Left lung (tissue), 10 donors: ENCODE results near the gene CD55. TPM values are rescaled to one million over a fixed set of nuclear protein-coding genes. Genes with fewer than 3 reads are reported as not detected.
"Not testable (repeated sequence)": the region's sequence is repeated elsewhere in the genome, so short reads cannot be mapped to it uniquely, and the experiment has no call there.

ENCODE experiments used
- ATAC-seq: fragments of 200-7000 bp; cut with Tn5 transposase; one replicate; pipeline ENCODE4 v1.9.1; 2020; ENCODE audit warnings: moderate library complexity
- DNase-seq, 4 donors: peaks; one replicate each; pipeline ENCODE4 v3.0.0-alpha.2; 2013 to 2020
- H3K27ac ChIP-seq, 2 donors: fragments of 200-600 bp; sonication (generic) in 1 of 2; one replicate each; pipeline versions ENCODE4 v1.5.0 to v1.8.0; 2020 to 2021
- H3K27me3 ChIP-seq, 2 donors: fragments of 200-600 bp; sonication (generic) in 1 of 2; one replicate each; pipeline versions ENCODE4 v1.5.0 to v1.8.0; 2020 to 2021
- H3K36me3 ChIP-seq, 2 donors: fragments of 200-600 bp; sonication (generic) in 1 of 2; one replicate each; pipeline versions ENCODE4 v1.5.0 to v1.8.0; 2020 to 2021
- H3K4me1 ChIP-seq, 2 donors: fragments of 200-600 bp; one replicate each; pipeline ENCODE4 v1.8.0; 2021
- H3K4me3 ChIP-seq, 2 donors: fragments of 200-600 bp; sonication (generic) in 1 of 2; one replicate each; pipeline versions ENCODE4 v1.5.0 to v1.8.0; 2020 to 2021; ENCODE audit warnings: mild to moderate bottlenecking in 1 of 2
- H3K9me3 ChIP-seq, 2 donors: fragments of 200-600 bp; sonication (generic) in 1 of 2; one replicate each; pipeline versions ENCODE4 v1.5.0 to v1.8.0; 2020 to 2021
- intact Hi-C, 2 donors: fragments of 100-400 bp; cut with DNase I; formaldehyde crosslinking; loops; one replicate each; pipeline versions ENCODE4 v1.11.2 to v1.14.2; 2022
- polyA plus RNA-seq, 6 donors: library from polyadenylated mRNA; unstranded; fragments of 120-200 nt; gene quantifications; one replicate each; pipeline ENCODE4 v1.2.1, GENCODE V29; 2013; ENCODE audit not compliant: insufficient read length in 6 of 6
- total RNA-seq, 2 donors: library from RNA; stranded (reverse); fragmentation: NEBNext Ultra II Directional; extraction: Animal tissue kit (Norgen Biotek cat#: 25700); gene quantifications; one replicate each; pipeline ENCODE4 v1.2.1, GENCODE V29; 2021
- TF ChIP-seq, protein P1 (sequence below), 2 donors: fragments of 200-600 bp; sonication (generic) in 1 of 2; IDR thresholded peaks; one replicate each; pipeline versions ENCODE4 v1.5.0 to v1.8.0; 2021; ENCODE audit warnings: antibody characterized with exemption in 2 of 2
- donor health status: DM: no; HTN: yes; CAD: no.
- donor health status: DM: no; HTN: no; CAD: no.

CD55 gene
- total and polyA plus RNA-seq, 8 donors, result 53.9 to 593 (median 72.2) TPM

DNA sequence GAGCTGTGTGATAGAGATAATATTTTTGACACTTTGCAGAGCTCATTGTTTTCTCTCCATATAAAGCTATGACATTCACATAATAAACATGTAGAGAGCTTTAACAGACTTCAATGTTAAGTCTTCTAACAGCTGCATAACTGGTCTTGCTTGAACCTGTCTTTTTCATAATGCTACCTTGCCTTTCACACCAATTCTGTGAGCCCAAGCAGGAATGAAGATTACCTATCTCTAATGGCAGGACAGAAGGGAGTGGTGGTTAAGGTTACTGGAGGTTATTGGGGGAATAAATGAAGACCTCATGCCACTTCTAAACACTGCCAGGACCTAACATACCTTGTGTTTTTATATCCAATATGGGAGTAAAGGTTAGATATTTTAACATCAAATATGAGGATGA is 2.3 kb upstream of the CD55 start:
- H3K27ac ChIP-seq, result peak overlapping the region in 1 of 2 donors; percentile 98
- ATAC-seq, result no peak

DNA sequence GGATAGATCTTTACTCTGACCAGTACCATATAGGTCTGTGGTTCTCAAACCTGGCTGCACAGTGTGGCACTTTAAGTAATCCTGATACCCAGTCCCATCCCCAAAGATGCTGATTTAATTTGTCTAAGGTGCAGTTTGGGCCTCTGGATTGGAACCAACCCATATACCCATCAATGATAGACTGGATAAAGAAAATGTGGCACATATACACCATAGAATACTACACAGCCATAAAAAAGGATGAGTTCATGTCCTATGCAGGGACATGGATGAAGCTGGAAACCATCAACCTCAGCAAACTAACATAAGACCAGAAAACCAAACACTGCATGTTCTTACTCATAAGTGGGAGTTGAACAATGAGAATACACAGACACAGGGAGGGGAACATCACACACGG is 1.4 kb upstream of the CD55 start:
- H3K4me1 ChIP-seq, result peaks cover 8 to 81% of the 10 kb centered on the region in 2 donors
- H3K27ac ChIP-seq, result peak overlapping the region in 1 of 2 donors; percentile 98
- H3K9me3 ChIP-seq, ATAC-seq, H3K27me3 ChIP-seq, intact Hi-C loops, H3K4me3 ChIP-seq, DNase-seq: not testable (repeated sequence)
- H3K36me3 ChIP-seq, result peaks cover 0 to 14% of the 10 kb centered on the region in 2 donors

More for the DNA sequence above, 2.3 kb upstream of the CD55 start:
- TF ChIP-seq, protein P1, sequence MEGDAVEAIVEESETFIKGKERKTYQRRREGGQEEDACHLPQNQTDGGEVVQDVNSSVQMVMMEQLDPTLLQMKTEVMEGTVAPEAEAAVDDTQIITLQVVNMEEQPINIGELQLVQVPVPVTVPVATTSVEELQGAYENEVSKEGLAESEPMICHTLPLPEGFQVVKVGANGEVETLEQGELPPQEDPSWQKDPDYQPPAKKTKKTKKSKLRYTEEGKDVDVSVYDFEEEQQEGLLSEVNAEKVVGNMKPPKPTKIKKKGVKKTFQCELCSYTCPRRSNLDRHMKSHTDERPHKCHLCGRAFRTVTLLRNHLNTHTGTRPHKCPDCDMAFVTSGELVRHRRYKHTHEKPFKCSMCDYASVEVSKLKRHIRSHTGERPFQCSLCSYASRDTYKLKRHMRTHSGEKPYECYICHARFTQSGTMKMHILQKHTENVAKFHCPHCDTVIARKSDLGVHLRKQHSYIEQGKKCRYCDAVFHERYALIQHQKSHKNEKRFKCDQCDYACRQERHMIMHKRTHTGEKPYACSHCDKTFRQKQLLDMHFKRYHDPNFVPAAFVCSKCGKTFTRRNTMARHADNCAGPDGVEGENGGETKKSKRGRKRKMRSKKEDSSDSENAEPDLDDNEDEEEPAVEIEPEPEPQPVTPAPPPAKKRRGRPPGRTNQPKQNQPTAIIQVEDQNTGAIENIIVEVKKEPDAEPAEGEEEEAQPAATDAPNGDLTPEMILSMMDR (IDR thresholded peaks at IDR 0.05), result no peak
- intact Hi-C loops, result no loop called here
- Histone ChIP-seq H3K36me3 (peaks cover 0 to 7% of the 10 kb centered on the region in 2 donors), H3K9me3 (no peaks in the 10 kb centered on the region), H3K4me3 (no peak overlapping the region), H3K27me3 (no peaks in the 10 kb centered on the region), H3K4me1 (peaks cover 8 to 72% of the 10 kb centered on the region in 2 donors)
- DNase-seq, result no peak

DNA sequence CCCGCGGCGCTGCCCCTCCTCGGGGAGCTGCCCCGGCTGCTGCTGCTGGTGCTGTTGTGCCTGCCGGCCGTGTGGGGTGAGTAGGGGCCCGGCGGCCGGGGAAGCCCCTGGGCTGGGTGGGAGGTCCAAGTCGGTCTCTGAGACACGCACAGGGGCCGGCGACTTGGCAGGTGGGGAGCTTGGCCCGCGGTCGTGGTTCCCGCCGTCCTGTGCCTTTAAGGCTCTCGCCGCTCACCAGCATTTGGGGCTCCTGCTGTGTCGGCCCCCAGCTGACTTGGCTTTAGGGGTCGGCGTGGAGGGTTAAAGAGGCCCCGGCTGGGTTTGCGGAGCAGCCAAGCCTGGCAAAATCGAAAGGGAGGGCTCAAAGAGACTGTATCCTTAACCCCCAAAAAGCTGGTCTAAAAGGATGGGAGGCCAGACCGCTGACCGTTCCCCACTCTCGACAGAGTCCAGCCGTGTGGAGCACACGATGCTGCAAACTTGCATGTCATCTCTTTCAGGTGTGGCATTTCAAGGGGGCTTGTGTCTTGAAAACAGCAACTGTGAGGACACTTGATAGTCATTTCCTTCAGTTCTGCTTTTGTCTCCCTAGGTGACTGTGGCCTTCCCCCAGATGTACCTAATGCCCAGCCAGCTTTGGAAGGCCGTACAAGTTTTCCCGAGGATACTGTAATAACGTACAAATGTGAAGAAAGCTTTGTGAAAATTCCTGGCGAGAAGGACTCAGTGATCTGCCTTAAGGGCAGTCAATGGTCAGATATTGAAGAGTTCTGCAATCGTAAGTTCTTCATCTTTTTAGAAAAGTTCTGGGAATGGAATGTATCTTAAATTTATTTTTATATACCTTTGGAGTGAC is 540 bp downstream of the CD55 start:
- ATAC-seq, result peak; percentile 8
- peaks cover 3 to 72% of the 10 kb centered on the region in 2 donors for H3K4me1 ChIP-seq
- H3K9me3 ChIP-seq, result no peaks in the 10 kb centered on the region
- peak overlapping the region; percentile 71 to 75 for H3K4me3 ChIP-seq
- TF ChIP-seq, protein P1 (IDR thresholded peaks at IDR 0.05), result no peak
- DNase-seq, result no peak
- H3K27ac ChIP-seq, result peak overlapping the region; percentile 93 to 98
- no peaks in the 10 kb centered on the region for H3K27me3 ChIP-seq
- peaks cover 0 to 33% of the 10 kb centered on the region in 2 donors for H3K36me3 ChIP-seq
- intact Hi-C loops, result no loop called here

DNA sequence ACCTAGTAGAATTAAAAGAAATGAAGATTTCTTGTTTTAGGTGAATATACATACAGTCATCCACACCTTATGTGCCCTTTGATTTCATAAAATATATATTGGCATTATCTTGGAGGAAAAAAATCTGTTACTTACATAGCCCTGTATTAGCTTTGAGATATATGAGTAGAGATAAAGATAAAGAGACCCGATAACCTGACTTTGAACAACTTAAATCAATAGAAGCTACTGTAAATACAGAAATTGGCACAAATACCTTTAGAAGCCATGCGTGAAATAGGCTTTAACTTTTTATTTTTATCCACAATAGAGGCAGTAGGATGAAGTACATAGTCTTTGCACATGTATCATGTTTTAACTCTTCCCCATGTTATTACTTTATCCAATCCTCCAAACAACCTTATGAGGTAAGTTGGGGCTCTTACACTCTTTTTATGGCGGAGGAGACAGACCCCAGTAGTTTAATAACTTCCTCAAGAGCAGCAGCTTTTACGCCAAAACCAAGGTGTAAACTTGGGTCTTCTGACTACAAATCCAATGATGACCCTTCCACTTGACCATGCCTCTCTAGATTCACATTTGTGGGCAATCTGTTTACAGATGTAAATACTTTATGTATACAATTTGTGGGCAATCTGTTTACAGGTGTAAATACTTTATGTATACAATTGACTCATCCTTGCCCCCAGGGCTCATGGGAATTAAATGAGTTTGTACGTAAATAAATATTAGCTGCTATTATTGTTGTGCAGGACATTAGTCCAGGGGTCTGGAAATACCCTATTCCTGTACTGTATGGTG is 2.1 kb downstream of the CD55 start:
- Histone ChIP-seq H3K27ac (peak overlapping the region; percentile 37 to 98), H3K4me1 (peaks cover 0 to 72% of the 10 kb centered on the region in 2 donors), H3K9me3 (no peaks in the 10 kb centered on the region), H3K4me3 (peak overlapping the region; percentile 71 to 75), H3K36me3 (peaks cover 0 to 49% of the 10 kb centered on the region in 2 donors), H3K27me3 (no peaks in the 10 kb centered on the region)
- intact Hi-C loops, result no loop called here
- ATAC-seq (no peak), DNase-seq (no peak)
- TF ChIP-seq, protein P1 (IDR thresholded peaks at IDR 0.05), result no peak

DNA sequence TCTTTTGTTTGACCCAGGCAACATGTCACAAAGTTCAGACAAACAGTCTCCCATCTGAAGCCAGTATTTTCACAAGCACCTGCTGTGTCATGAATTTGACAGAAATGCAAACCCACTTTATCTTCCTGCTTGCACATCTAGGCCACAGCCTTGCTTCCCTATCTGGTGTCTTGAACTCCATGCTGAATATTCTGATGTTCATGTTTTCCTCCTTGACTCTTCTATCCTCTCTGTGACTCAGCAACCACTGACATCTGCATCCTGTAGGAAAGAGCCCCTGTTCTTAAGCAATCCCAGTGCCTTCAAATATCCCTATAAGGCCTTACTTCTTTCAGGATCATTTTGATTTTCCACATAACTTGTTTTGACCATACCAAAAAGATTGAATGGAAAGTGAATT is 6.5 kb downstream of the CD55 start:
- peak overlapping the region in 1 of 2 donors; percentile 34 for H3K27ac ChIP-seq
- H3K36me3 ChIP-seq, result peaks cover 0 to 93% of the 10 kb centered on the region in 2 donors
- no peaks in the 10 kb centered on the region for H3K9me3 ChIP-seq
- intact Hi-C loops, result no loop called here
- TF ChIP-seq, protein P1 (IDR thresholded peaks at IDR 0.05), result no peak
- H3K4me1 ChIP-seq, result peaks cover 0 to 73% of the 10 kb centered on the region in 2 donors
- ATAC-seq (peak; percentile 26), DNase-seq (no peak)
- H3K27me3 ChIP-seq, result no peaks in the 10 kb centered on the region
- no peak overlapping the region for H3K4me3 ChIP-seq
